Anterior cingulate cortex (tissue), 58 donors: ENCODE measurements around the gene NPY.
"Not testable (repeated sequence)": the region's sequence is repeated elsewhere in the genome, so short reads cannot be mapped to it uniquely, and the experiment has no call there.

Source experiments
- DNase-seq, 58 donors: peaks; one replicate each; lab custom pipeline; 2025; lab: John Stamatoyannopoulos, UW

The NPY gene

DNA sequence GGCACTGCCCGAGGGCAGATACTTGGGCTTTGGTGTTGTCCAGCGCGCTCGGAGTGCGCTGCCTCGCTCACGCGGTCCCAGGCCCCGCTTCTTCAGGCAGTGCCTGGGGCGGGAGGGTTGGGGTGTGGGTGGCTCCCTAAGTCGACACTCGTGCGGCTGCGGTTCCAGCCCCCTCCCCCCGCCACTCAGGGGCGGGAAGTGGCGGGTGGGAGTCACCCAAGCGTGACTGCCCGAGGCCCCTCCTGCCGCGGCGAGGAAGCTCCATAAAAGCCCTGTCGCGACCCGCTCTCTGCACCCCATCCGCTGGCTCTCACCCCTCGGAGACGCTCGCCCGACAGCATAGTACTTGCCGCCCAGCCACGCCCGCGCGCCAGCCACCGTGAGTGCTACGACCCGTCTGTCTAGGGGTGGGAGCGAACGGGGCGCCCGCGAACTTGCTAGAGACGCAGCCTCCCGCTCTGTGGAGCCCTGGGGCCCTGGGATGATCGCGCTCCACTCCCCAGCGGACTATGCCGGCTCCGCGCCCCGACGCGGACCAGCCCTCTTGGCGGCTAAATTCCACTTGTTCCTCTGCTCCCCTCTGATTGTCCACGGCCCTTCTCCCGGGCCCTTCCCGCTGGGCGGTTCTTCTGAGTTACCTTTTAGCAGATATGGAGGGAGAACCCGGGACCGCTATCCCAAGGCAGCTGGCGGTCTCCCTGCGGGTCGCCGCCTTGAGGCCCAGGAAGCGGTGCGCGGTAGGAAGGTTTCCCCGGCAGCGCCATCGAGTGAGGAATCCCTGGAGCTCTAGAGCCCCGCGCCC is at the start of gene NPY:
NPY (plus strand) TSS at position 294 of the 802 bp plus-strand sequence. CDS start 1,051 bp downstream, outside the sequence.
- DNase-seq, result no peak

DNA sequence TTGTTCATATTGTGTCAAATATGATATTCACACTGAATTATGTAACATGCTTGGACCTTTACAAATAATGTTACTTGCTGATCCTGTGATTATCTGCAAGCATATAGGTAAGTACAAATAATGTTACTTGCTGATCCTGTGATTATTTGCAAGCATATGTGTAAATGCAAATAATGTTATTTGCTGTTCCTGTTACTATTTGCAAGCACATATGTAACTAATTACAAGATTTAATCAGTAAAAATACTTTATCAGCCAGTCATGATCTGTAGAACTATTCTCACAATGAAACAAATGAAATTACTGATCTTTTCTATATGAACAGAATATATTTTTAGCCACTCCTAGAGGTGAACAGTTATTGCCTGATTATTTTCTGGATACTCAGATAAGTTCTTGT is 44.7 kb upstream of the NPY start:
- DNase-seq, result no peak

DNA sequence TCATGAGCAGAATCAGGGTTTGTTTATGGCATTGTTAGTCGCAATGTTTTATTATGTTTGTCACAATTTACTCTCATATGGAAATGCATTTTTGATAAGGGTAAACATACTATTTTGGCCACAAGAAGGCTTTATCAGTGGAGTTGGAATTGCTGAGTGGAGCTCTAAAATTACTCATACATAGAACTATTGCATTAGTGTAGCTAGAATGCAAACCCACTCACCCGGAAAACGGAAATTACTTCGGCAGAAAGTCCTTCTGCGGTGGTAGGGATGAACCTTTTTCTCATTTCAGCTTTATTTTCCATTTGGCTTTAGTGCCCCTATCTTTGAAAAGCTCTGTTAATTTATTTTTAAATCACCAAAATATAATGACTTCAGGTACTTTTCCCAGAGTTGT is 42.8 kb upstream of the NPY start:
- no peak for DNase-seq

DNA sequence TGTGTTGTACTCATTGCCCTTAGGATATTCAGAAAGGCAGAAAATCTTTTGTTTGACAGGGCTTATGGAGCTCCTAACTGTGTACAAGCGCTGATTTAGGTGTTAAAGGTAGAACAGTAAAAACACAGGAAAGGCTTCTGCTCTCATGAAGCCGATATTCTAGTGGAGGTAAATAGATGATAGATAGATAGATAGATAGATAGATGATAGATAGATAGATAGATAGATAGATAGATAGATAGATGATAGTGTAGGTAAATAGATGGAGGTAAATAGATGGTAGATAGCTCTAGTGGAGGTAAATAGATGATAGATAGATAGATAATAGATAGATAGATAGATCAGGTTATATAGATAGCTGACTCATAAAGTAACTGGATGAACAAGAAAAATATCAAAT is 39.4 kb upstream of the NPY start:
- DNase-seq, result no peak

DNA sequence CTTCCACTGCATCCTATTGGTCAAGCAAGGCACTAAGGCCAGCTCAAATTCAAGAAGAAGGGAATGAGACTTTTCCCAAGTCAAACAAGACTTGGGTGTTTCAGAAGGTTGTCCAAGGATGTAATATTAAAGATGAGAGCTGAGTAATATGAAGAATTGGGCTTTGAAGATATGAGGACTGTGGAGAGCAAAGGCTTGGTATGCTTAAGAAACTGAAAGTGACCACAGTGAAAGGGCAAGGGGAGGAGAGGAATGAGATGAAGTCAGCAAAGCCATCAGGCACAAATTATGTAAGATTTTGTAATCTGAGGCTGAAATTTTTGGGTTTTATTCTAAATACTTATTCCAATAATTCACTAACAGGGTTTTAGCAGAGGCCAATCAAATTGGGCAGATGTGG is 38.6 kb upstream of the NPY start:
- no peak for DNase-seq

DNA sequence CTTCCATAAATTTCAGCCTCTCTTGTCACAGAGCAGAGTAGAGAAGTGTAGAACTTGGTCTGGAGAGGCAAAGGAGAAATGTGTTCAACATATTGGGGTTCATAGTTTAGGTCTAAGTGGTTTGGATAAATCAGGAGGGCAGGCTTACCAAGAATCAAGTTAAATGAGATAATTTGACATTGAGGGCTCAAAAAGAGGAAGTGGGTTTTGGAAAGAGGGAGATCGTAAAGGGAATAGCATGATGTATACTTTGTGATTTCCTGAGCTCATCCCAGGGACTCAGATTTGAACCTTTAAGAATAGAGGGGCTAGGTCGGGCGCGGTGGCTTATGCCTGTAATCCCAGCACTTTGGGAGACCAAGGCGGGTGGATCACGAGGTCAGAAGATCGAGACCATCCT is 34.7 kb upstream of the NPY start:
- DNase-seq, result no peak

DNA sequence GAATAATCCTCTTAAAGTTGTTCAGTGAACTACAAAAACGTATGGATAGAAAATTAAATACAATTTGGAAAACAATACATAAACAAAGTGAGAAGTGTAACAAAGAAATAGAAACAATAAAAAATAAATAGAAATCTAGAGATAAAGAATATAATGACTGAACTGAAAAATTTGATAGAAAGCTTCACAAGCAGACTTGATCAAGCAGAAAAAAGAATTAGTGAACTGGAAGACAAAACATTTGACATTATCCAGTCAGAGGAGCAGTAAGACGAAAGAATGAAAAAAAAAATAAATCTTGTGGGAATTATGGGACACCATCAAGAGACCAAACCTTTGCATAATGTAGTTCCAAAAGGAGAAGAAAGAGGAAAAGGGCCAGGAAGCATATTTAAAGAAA is 32.4 kb upstream of the NPY start:
- DNase-seq, result no peak

DNA sequence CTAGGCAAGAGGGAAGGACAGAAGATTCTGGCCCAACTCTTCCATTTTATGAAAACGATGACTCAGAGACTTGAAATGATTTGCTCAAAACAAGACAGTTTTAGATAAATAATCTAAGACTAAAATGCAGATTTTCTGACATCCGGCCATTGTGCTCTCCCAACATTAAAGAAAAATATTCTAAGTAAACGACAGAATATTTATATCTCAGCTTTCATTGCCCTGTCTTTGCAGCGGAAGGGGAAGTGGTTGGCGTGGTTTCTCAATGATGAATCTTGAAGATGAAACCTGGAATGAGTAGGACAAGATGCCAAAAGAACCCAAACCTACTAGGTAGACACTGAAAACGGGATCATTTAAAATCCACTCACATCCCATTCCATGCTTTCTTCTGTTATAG is 28.9 kb upstream of the NPY start:
- no peak for DNase-seq

DNA sequence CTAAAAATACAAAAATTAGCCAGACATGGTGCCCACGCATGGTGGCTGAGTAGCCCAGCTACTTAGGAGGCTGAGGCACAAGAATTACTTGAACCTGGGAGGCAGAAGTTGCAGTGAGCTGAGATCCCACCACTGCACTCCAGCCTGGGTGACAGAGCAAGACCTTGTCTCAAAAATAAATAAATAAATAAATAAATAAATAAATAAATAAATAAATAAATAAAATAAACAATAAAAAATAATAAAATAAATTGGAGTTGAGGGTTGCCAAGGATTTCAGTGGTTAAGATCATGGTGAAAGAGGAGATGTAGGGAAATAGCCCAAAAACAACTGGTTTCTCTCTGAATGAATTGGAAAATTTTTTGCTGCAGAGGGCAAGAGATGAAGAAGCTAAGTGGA is 25.7 kb upstream of the NPY start:
- DNase-seq, result not testable (repeated sequence)

DNA sequence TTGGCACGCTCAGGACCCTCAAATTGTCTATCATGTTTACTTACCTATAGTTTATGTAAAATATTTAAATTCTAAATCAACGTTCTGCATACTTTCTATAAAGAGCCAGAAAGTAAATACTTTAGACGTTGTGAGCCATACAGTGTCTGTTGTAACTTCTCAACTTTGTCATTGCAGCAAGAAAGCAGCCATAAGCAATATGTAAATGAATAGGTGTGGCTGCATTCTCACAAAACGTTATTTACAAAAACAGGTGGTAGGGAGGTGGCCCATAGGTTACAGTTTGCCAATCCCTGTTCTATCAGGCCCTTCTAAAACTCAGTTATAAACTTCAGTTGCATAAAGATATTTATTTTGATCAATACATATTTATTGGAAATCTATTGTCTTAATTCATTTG is 12.1 kb upstream of the NPY start:
- no peak for DNase-seq

DNA sequence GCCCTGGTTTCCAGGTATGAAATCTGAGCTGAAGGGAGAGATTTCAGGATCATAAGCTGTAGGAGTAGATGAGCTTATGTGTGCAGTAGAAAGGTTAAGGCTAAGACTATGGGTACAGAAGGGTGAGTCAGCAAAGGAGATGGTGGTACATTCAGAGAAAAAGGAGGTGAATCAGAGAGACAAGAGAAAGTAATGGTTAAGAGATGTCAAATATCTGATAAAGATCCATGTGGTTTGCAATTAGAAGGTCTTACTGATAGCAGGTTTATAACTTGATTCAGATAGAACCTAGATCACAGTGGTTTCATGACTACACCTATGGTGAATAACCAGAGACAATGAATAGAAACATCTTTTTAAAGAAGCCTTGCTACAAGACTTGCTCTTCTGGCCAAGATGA is 4.5 kb upstream of the NPY start:
- no peak for DNase-seq

DNA sequence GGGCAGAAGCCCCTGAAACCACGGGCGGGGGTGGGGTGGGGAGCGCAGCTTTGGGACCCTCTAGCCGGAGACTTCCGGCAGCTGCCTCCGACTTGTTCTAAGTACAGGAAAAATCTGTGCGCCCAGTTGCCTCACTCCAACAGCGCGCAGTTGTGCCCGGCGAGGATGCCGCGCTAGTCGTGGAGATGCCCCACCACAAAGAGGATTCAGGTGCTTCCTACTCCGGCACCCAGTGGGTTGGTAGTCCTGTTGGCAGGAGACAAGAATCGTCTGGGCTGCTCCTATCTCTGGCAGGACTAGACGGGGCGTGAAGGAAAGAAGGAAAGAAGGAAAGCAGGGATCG is 465 bp upstream of the NPY start:
- DNase-seq, result no peak

DNA sequence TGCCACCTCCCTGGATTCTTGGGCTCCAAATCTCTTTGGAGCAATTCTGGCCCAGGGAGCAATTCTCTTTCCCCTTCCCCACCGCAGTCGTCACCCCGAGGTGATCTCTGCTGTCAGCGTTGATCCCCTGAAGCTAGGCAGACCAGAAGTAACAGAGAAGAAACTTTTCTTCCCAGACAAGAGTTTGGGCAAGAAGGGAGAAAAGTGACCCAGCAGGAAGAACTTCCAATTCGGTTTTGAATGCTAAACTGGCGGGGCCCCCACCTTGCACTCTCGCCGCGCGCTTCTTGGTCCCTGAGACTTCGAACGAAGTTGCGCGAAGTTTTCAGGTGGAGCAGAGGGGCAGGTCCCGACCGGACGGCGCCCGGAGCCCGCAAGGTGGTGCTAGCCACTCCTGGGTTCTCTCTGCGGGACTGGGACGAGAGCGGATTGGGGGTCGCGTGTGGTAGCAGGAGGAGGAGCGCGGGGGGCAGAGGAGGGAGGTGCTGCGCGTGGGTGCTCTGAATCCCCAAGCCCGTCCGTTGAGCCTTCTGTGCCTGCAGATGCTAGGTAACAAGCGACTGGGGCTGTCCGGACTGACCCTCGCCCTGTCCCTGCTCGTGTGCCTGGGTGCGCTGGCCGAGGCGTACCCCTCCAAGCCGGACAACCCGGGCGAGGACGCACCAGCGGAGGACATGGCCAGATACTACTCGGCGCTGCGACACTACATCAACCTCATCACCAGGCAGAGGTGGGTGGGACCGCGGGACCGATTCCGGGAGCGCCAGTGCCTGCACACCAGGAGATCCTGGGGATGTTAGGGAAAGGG is 913 bp downstream of the NPY start:
- DNase-seq, result no peak

DNA sequence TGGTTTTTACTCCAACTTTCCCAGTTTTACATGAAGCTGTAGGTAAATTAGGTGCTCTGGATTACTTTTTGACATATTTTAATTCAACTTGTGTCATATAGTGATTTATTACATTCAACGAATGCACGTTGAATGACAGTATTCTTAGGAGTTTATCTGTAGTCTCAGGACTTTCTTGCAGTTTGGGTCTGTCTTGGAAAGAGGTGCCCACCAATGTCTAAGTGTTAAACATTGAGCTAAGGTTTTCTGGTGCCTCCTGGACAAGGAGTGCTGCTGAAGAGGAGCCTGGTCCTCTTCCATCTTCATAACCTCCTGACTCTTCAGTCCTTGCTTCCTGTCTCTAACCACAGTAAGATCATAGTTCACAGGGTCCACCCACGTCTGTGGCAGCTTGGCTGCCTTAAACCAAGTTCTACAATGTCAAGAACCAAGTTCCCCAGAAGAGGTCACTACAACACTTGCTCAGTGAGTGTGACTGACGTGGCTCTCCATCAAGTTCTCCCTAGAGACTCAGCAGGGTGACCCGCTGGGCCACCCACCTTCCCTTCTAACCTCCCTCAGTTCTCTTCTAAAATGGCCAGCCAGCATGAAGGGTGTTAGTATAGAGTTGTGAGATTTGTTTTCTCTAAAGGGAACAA is 6.1 kb downstream of the NPY start:
- DNase-seq, result peak in 13 of 58 donors; percentile 1 to 29 (median 4)

DNA sequence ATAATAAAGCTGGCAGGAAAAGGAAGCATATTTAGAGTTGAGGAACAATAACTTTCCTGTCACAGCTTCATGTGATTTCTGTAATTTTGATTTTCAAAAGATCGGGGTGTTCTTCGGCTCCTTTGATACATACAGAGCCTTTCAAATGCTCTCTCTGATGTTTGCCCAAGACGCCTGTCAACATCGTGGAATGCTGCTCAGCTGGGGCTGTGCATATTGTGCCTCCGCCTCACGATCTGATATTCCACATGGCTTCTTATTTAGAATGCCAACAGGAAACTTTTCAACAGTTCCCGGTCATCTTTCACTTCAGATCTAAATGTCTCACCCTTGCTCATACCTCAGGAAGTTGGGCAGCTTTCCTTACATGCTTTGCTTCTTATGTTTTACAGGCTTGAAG is 7.3 kb downstream of the NPY start:
- DNase-seq, result no peak

DNA sequence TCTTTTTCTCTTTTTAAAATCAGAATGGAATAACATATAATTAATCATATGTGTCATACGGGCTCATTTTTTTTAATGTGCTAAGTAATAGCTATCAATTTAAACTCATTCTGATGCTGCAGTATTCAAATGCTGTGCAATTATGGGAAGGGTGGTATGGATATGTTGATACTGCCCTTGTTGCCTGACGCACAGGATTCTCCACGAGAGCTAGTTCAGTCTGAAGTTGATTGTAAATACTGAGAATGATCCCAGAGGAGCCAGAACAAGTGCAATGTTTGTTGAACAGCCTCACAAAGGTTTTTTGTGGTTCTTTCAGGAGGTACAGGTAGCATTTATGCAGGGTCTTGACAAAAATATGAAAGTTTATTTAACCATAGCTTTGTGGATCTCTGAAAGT is 13.4 kb downstream of the NPY start:
- DNase-seq, result no peak

DNA sequence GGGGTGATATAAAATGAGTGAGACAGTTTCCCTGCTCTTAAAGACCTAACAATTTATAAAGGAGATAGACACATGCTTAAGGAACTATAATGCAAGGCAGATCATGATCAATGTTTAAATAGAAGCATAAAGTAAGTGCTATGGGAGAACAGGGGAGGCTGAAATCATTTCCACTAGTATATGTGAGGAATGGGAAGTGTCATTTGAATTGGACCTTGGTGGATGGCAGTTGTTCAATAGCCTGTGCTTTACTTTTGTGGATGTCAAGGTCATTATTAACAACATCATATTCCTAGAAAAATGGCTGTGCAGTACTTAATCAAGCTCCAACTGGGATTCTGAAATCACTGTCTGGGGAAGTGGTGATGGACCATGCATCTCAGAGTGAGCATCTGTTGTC is 14.7 kb downstream of the NPY start:
- no peak for DNase-seq

DNA sequence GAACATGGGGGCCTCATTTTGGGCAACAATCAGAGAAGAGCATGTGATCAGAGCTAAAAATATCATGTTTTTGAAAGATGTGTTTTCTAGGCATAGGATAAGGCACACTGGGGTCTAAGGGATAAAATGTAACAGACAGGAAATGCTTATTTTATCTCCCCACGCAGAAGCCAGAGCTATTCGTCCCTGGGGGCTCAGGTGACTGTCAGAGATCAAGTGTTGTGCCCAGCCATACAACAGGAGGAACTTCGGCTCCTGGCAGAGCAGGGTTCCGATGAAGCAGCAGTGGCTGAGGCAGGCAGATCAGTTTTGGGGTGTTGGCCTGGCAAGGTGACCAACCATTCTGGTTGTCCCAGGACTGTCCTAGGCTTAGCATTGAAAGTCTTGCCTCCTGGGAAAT is 15.2 kb downstream of the NPY start:
- no peak for DNase-seq

DNA sequence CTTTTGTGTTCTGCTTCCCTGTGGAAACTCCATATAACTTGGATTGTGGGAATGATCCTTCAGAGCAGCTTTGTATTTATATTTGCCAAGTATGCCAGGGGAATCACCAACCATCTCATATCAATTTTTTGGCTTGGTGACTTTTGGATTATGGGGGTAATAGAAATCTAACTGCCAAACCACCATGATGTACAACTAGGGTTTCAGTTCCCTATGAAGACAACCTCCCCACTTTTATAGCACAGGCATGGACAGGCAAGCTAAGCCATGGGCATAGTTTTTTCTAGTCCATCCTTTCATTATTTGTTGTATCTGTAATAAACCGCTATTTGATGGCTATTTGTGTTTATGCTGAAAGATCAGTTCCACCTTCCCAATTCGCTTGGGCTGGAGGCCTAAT is 17.7 kb downstream of the NPY start:
- no peak for DNase-seq

DNA sequence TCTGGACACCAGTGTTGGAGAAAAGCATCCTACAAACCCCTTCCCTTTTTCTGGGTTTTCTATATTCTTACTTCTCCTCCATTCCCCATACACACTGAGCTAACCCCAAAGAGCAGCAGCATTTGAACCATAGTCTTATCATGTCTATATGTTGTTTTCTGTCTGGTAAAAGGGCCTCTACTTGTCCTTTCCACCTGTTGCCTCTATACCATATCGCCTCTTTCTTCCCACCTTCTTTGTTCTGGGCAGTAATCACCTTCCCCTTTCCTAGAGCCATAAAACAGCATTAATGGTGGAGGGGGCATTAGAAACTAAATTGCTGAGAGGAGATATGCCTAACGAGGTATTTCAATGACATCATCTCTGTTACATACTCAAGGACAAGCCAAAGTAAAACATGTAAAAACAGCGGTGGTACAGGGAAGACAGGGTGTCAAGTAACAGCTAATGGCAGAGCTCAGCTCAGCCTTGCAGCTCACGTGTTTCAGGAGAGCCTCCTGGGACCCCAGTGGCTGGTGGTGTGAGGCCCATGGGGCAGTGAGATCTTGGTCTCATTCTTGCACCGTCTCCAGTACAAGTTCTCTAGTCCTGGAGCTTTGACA is 20.6 kb downstream of the NPY start:
- no peak for DNase-seq

DNA sequence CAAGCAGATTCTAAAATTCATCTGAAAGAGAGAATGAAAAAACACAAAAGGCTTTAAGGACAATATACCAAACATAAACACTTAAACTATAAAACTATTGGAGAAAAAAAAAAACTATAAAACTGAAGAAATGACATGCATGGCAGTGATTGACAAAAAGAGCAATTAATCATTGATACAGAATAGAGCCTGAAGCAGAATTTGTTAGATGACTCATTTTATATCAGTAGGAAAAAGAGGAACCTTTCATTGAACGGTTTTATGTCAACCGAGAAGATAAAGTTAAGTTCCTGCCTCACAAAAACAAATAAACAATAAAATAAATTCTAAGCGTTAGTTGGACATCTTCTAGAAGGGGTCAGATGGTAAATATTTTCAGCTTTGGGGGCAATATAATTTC is 23.3 kb downstream of the NPY start:
- no peak for DNase-seq
